DOHH2 (cell line): ENCODE measurements around the gene RUNX1.
A peak's percentile ranks its signal among the peaks of the same experiment; 100 is the strongest.

Experiments used
- H3F3A ChIP-seq: fragments of 200-600 bp; sonication (generic), shearing (Covaris generic); 2 replicates; pipeline ENCODE4 v1.6.0; 2016; ENCODE audit warnings: antibody characterized with exemption, mild to moderate bottlenecking; ENCODE audit not compliant: control insufficient read depth, insufficient read depth
- H3K27ac ChIP-seq: fragments of 200-600 bp; sonication (generic); 2 replicates; pipeline ENCODE4 v1.5.1; 2014; ENCODE audit warnings: low read depth, mild to moderate bottlenecking, low read length, moderate library complexity
- H3K27me3 ChIP-seq: fragments of 200-600 bp; sonication (generic); 2 replicates; pipeline ENCODE4 v1.6.1; 2014; ENCODE audit warnings: mild to moderate bottlenecking, low read length, mixed read lengths; ENCODE audit not compliant: control insufficient read depth
- H3K36me3 ChIP-seq: fragments of 200-600 bp; sonication (generic); 2 replicates; pipeline ENCODE4 v1.6.1; 2014; ENCODE audit warnings: mild to moderate bottlenecking, low read length, moderate library complexity, mixed read lengths; ENCODE audit not compliant: control insufficient read depth
- H3K4me1 ChIP-seq: fragments of 200-600 bp; sonication (generic); 2 replicates; pipeline ENCODE4 v1.6.1; 2014; ENCODE audit warnings: mild to moderate bottlenecking, low read length, mixed read lengths; ENCODE audit not compliant: control insufficient read depth
- H3K4me2 ChIP-seq: fragments of 200-600 bp; sonication (generic); 2 replicates; pipeline ENCODE4 v1.6.0; 2014; ENCODE audit warnings: mild to moderate bottlenecking, low read length, moderate library complexity
- H3K4me3 ChIP-seq: fragments of 200-600 bp; sonication (generic); 2 replicates; pipeline ENCODE4 v1.5.1; 2014; ENCODE audit warnings: mild to moderate bottlenecking, low read length, mixed read lengths
- H3K79me2 ChIP-seq: fragments of 200-600 bp; sonication (generic); 2 replicates; pipeline ENCODE4 v1.6.1; 2014; ENCODE audit warnings: mild to moderate bottlenecking, low read length, mixed read lengths; ENCODE audit not compliant: control insufficient read depth
- H3K9me2 ChIP-seq: fragments of 200-600 bp; sonication (generic); replicated peaks from 2 replicates; pipeline ENCODE4 v1.6.1; 2014; ENCODE audit warnings: mild to moderate bottlenecking, low read length, mixed read lengths; ENCODE audit not compliant: control insufficient read depth
- H3K9me3 ChIP-seq: fragments of 200-600 bp; sonication (generic); 2 replicates; pipeline ENCODE4 v1.6.1; 2014; ENCODE audit warnings: antibody characterized with exemption, low read length, mixed read lengths; ENCODE audit not compliant: control insufficient read depth, insufficient read depth
- H4K20me1 ChIP-seq: fragments of 200-600 bp; sonication (generic); 2 replicates; pipeline ENCODE4 v1.6.0; 2014; ENCODE audit warnings: low read depth, mild to moderate bottlenecking, antibody characterized with exemption, low read length, moderate library complexity; ENCODE audit not compliant: control insufficient read depth, insufficient read depth
- CTCF ChIP-seq: fragments of 200-600 bp; sonication (generic); IDR thresholded peaks from one replicate; pipeline ENCODE4 v1.5.1; 2014; ENCODE audit warnings: antibody characterized with exemption, mild to moderate bottlenecking, low read depth, low read length; ENCODE audit not compliant: poor library complexity, severe bottlenecking
- EZH2phosphoT487 ChIP-seq: fragments of 200-600 bp; sonication (generic); IDR thresholded peaks from 2 replicates; pipeline ENCODE4 v1.6.1; 2017; ENCODE audit warnings: borderline replicate concordance, mild to moderate bottlenecking, antibody characterized with exemption, low read length, moderate library complexity, mixed read lengths

RUNX1 gene

GRCh38 chr21:34910396-34910795 is 138.7 kb downstream of the RUNX1 start:
- TF ChIP-seq EZH2phosphoT487: no peak
- no peak for TF ChIP-seq CTCF
- Histone ChIP-seq H4K20me1 (peaks cover 13% of the 10 kb centered on the region; the same call in 1 of the 2 replicates), H3K4me2 (peak overlapping the region; percentile 44), H3K4me1 (peaks cover 56% of the 10 kb centered on the region), H3K9me2 (no peaks in the 10 kb centered on the region), H3K79me2 (peaks cover 79% of the 10 kb centered on the region), H3K9me3 (no peaks in the 10 kb centered on the region), H3K36me3 (peaks cover 15% of the 10 kb centered on the region), H3K27me3 (no peaks in the 10 kb centered on the region), H3K27ac (0 out of 2 replicates have a peak overlapping the region, but pooled peaks have one; percentile 23), H3K4me3 (peak overlapping the region; percentile 8; the same call in 1 of the 2 replicates), H3F3A (no peaks in the 10 kb centered on the region)

GRCh38 chr21:34909492-34910292 is 139.4 kb downstream of the RUNX1 start:
- no peaks in the 10 kb centered on the region for H3F3A ChIP-seq
- no peaks in the 10 kb centered on the region for H3K9me2 ChIP-seq
- 0 out of 2 replicates have a peak overlapping the region, but pooled peaks have one; percentile 3 for H3K4me3 ChIP-seq
- TF ChIP-seq EZH2phosphoT487 (no peak), CTCF (no peak)
- peaks cover 8% of the 10 kb centered on the region for H3K36me3 ChIP-seq
- peaks cover 79% of the 10 kb centered on the region for H3K79me2 ChIP-seq
- no peaks in the 10 kb centered on the region for H3K27me3 ChIP-seq
- no peak overlapping the region for H3K27ac ChIP-seq
- H3K4me1 ChIP-seq: peaks cover 56% of the 10 kb centered on the region
- no peaks in the 10 kb centered on the region for H3K9me3 ChIP-seq
- peak overlapping the region; percentile 44 for H3K4me2 ChIP-seq
- H4K20me1 ChIP-seq: peaks cover 13% of the 10 kb centered on the region; the same call in 1 of the 2 replicates

- Histone ChIP-seq H3K36me3 (peaks cover 7% of the 10 kb centered on the region), H3K27ac (no peak overlapping the region), H3K9me3 (no peaks in the 10 kb centered on the region), H4K20me1 (peaks cover 13% of the 10 kb centered on the region; the same call in 1 of the 2 replicates), H3K79me2 (peaks cover 82% of the 10 kb centered on the region), H3K4me2 (peak overlapping the region; percentile 17), H3F3A (no peaks in the 10 kb centered on the region), H3K9me2 (no peaks in the 10 kb centered on the region), H3K4me3 (no peak overlapping the region), H3K27me3 (no peaks in the 10 kb centered on the region), H3K4me1 (peaks cover 56% of the 10 kb centered on the region)
- no peak for TF ChIP-seq EZH2phosphoT487
- no peak for TF ChIP-seq CTCF
These were observed 140.6 kb downstream of the RUNX1 start for GRCh38 chr21:34908419-34909055.
